HepG2 (cell line): ENCODE measurements around the gene PSMC1. TPM values are rescaled to one million over a fixed set of nuclear protein-coding genes. Genes with fewer than 3 reads are reported as not detected.
A peak's percentile ranks its signal among the peaks of the same experiment; 100 is the strongest.

Experiments
- ARNTL ChIP-seq: sonication (generic); formaldehyde crosslinking; IDR thresholded peaks from 2 replicates; pipeline ENCODE4 v1.4.0; 2020; ENCODE audit warnings: mild to moderate bottlenecking, missing genetic modification reagents
- ATF7 ChIP-seq, 2 experiments: fragments of 450-650 bp in 1 of 2; sonication (generic) in 1 of 2; formaldehyde crosslinking in 1 of 2; IDR thresholded peaks; 2 replicates each; pipeline versions ENCODE4 v1.4.0 to v1.6.1; 2016 to 2020; ENCODE audit warnings: antibody characterized with exemption in 1 of 2, mild to moderate bottlenecking in 1 of 2, missing genetic modification reagents in 1 of 2
- BRCA1 ChIP-seq: sonication (generic); formaldehyde crosslinking; IDR thresholded peaks from 2 replicates; pipeline ENCODE4 v1.4.0; 2020; ENCODE audit warnings: missing genetic modification reagents
- FOXK2 ChIP-seq: fragments of 450-650 bp; IDR thresholded peaks from 2 replicates; pipeline ENCODE4 v1.6.1; 2016
- HDAC1 ChIP-seq: sonication (generic); formaldehyde crosslinking; IDR thresholded peaks from 2 replicates; pipeline ENCODE4 v1.5.1; 2020; ENCODE audit warnings: mild to moderate bottlenecking, missing genetic modification reagents
- MEF2D ChIP-seq: sonication (generic); formaldehyde crosslinking; IDR thresholded peaks from 2 replicates; pipeline ENCODE4 v1.5.1; 2020; ENCODE audit warnings: mild to moderate bottlenecking, missing genetic modification reagents
- NFE2L2 ChIP-seq: fragments of 150-350 bp; IDR thresholded peaks from 2 replicates; pipeline ENCODE4 v1.6.1; 2014; ENCODE audit warnings: low read length
- NR2F2 ChIP-seq: IDR thresholded peaks from 2 replicates; pipeline ENCODE4 v1.6.1; 2012; ENCODE audit warnings: low read depth, inconsistent platforms, borderline replicate concordance
- POGK ChIP-seq: sonication (generic); formaldehyde crosslinking; conservative IDR thresholded peaks from 2 replicates; pipeline ENCODE4 v1.8.0; 2022; ENCODE audit warnings: mild to moderate bottlenecking, moderate library complexity, missing genetic modification reagents
- RBAK ChIP-seq: sonication (generic); formaldehyde crosslinking; IDR thresholded peaks from 2 replicates; pipeline ENCODE4 v1.5.1; 2020; ENCODE audit warnings: mild to moderate bottlenecking, missing genetic modification reagents
- RXRB ChIP-seq: IDR thresholded peaks from 2 replicates; pipeline ENCODE4 v1.6.1; 2016; ENCODE audit warnings: borderline replicate concordance, missing genetic modification reagents, missing compliant biosample characterization
- SOX5 ChIP-seq: IDR thresholded peaks from 2 replicates; pipeline ENCODE4 v1.6.1; 2016; ENCODE audit warnings: borderline replicate concordance
- TCF7L2 ChIP-seq: IDR thresholded peaks from 2 replicates; pipeline ENCODE4 v1.6.1; 2011; ENCODE audit warnings: mild to moderate bottlenecking, low read depth, low read length, moderate library complexity
- ZBTB20 ChIP-seq: sonication (generic); formaldehyde crosslinking; IDR thresholded peaks from 2 replicates; pipeline ENCODE4 v1.8.1; 2023; ENCODE audit warnings: missing genetic modification reagents, low read depth, mild to moderate bottlenecking, borderline replicate concordance
- ZBTB7B ChIP-seq: sonication (generic); formaldehyde crosslinking; IDR thresholded peaks from 2 replicates; pipeline ENCODE4 v1.4.0; 2020; ENCODE audit warnings: missing genetic modification reagents
- ZC3H4 ChIP-seq: sonication (generic); formaldehyde crosslinking; IDR thresholded peaks from 2 replicates; pipeline ENCODE4 v1.4.0; 2020; ENCODE audit warnings: missing genetic modification reagents, borderline replicate concordance
- ZMYM4 ChIP-seq: sonication (generic); formaldehyde crosslinking; IDR thresholded peaks from 2 replicates; pipeline ENCODE4 v1.8.1; 2023; ENCODE audit warnings: mild to moderate bottlenecking, missing genetic modification reagents
- ZNF205 ChIP-seq: IDR thresholded peaks from 2 replicates; pipeline ENCODE4 v1.6.1; 2018; ENCODE audit warnings: missing biosample characterization, missing genetic modification reagents
- ZNF30 ChIP-seq: sonication (generic); formaldehyde crosslinking; IDR thresholded peaks from 2 replicates; pipeline ENCODE4 v1.5.0; 2020; ENCODE audit warnings: mild to moderate bottlenecking, missing genetic modification reagents
- ZNF792 ChIP-seq: IDR thresholded peaks from 2 replicates; pipeline ENCODE4 v1.6.1; 2016
- ZNF839 ChIP-seq: sonication (generic); formaldehyde crosslinking; IDR thresholded peaks from 2 replicates; pipeline ENCODE4 v1.4.0; 2020; ENCODE audit warnings: missing genetic modification reagents, mild to moderate bottlenecking, borderline replicate concordance
- ZSCAN29 ChIP-seq: sonication (generic); formaldehyde crosslinking; conservative IDR thresholded peaks from 2 replicates; pipeline ENCODE4 v1.4.0; 2020; ENCODE audit warnings: mild to moderate bottlenecking, missing genetic modification reagents
- ZSCAN9 ChIP-seq: IDR thresholded peaks from 2 replicates; pipeline ENCODE4 v1.6.1; 2016; ENCODE audit warnings: borderline replicate concordance
- polyA plus RNA-seq, 8 experiments: library from polyadenylated mRNA; depleted of rRNA in 3 of 8; stranded (reverse) in 7 of 8; unstranded in 1 of 8; fragments of >200 nt; fragmentation: Illumina TruSeq in 4 of 8; extraction: Trizol in 4 of 8; gene quantifications; 2 replicates each; pipeline versions ENCODE4 v1.2.1 to v1.2.3, GENCODE V29; 2011 to 2016; ENCODE audit warnings: low read depth in 4 of 8, missing spikeins in 1 of 8, mixed read lengths in 1 of 8; ENCODE audit not compliant: insufficient read depth in 1 of 8
- total RNA-seq, 5 experiments: library from RNA; depleted of rRNA; stranded (reverse); fragments of >200 nt; fragmentation: Illumina TruSeq; extraction: Trizol; gene quantifications; 2 replicates each; pipeline ENCODE4 v1.2.3, GENCODE V29; 2016; ENCODE audit warnings: low read depth in 1 of 5
- TF ChIP-seq, protein P1 (sequence below): sonication (generic); formaldehyde crosslinking; IDR thresholded peaks from 2 replicates; pipeline ENCODE4 v1.5.0; 2020; ENCODE audit warnings: mild to moderate bottlenecking, missing genetic modification reagents, borderline replicate concordance
- TF ChIP-seq, protein P2 (sequence below), 2 experiments: fragments of 450-650 bp in 1 of 2; sonication (generic) in 1 of 2; formaldehyde crosslinking; IDR thresholded peaks; 2 replicates each; pipeline versions ENCODE4 v1.5.0 to v1.8.0; 2020 to 2022; ENCODE audit warnings: mild to moderate bottlenecking in 1 of 2, missing genetic modification reagents in 1 of 2

Gene PSMC1
- total and polyA plus RNA-seq, 2 of the 13 experiments (the other 11 are each of a cell fraction or from before 2014, with no cell fraction given) = 48.6 to 167 TPM

GRCh38 chr14:90305176-90305601, 48.8 kb downstream of the PSMC1 start (continued):
- TF ChIP-seq, protein P1, sequence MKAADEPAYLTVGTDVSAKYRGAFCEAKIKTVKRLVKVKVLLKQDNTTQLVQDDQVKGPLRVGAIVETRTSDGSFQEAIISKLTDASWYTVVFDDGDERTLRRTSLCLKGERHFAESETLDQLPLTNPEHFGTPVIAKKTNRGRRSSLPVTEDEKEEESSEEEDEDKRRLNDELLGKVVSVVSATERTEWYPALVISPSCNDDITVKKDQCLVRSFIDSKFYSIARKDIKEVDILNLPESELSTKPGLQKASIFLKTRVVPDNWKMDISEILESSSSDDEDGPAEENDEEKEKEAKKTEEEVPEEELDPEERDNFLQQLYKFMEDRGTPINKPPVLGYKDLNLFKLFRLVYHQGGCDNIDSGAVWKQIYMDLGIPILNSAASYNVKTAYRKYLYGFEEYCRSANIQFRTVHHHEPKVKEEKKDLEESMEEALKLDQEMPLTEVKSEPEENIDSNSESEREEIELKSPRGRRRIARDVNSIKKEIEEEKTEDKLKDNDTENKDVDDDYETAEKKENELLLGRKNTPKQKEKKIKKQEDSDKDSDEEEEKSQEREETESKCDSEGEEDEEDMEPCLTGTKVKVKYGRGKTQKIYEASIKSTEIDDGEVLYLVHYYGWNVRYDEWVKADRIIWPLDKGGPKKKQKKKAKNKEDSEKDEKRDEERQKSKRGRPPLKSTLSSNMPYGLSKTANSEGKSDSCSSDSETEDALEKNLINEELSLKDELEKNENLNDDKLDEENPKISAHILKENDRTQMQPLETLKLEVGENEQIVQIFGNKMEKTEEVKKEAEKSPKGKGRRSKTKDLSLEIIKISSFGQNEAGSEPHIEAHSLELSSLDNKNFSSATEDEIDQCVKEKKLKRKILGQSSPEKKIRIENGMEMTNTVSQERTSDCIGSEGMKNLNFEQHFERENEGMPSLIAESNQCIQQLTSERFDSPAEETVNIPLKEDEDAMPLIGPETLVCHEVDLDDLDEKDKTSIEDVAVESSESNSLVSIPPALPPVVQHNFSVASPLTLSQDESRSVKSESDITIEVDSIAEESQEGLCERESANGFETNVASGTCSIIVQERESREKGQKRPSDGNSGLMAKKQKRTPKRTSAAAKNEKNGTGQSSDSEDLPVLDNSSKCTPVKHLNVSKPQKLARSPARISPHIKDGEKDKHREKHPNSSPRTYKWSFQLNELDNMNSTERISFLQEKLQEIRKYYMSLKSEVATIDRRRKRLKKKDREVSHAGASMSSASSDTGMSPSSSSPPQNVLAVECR (CRISPR knock-in tag) = peak; percentile 56; the same call in 1 of the 2 replicates
- 0 out of 2 replicates have a peak, but pooled peaks have one; percentile 43 for TF ChIP-seq ZSCAN29 (CRISPR knock-in tag)
- peak; percentile 44; the same call in 1 of the 2 replicates for TF ChIP-seq ZMYM4 (CRISPR knock-in tag)
- TF ChIP-seq, protein P2, sequence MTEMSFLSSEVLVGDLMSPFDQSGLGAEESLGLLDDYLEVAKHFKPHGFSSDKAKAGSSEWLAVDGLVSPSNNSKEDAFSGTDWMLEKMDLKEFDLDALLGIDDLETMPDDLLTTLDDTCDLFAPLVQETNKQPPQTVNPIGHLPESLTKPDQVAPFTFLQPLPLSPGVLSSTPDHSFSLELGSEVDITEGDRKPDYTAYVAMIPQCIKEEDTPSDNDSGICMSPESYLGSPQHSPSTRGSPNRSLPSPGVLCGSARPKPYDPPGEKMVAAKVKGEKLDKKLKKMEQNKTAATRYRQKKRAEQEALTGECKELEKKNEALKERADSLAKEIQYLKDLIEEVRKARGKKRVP (CRISPR knock-in tag; IDR thresholded peaks at IDR 0.05) = no peak
- no peak for TF ChIP-seq POGK (CRISPR knock-in tag)
- TF ChIP-seq ZBTB20 (CRISPR knock-in tag) = 0 out of 2 replicates have a peak, but pooled peaks have one; percentile 38
- no peak for TF ChIP-seq FOXK2
- TF ChIP-seq NFE2L2 = no peak
- no peak for TF ChIP-seq RBAK (CRISPR knock-in tag)
- TF ChIP-seq RXRB (CRISPR knock-in tag) = peak; percentile 56; the same call in 1 of the 2 replicates
- TF ChIP-seq ZC3H4 = no peak
- no peak for TF ChIP-seq BRCA1 (CRISPR knock-in tag)
- peak; percentile 78 for TF ChIP-seq ARNTL (CRISPR knock-in tag)
- peak; percentile 38; the same call in 1 of the 2 replicates for TF ChIP-seq HDAC1 (CRISPR knock-in tag)
- peak; percentile 58; the same call in 1 of the 2 replicates for TF ChIP-seq MEF2D (CRISPR knock-in tag)
- no peak for TF ChIP-seq ATF7 (IDR thresholded peaks at IDR 0.05)
- TF ChIP-seq ATF7 (CRISPR knock-in tag; IDR thresholded peaks at IDR 0.05) = no peak
- peak; percentile 86 for TF ChIP-seq SOX5 (CRISPR knock-in tag)
- TF ChIP-seq ZNF792 (CRISPR knock-in tag) = no peak
- no peak for TF ChIP-seq ZNF30 (CRISPR knock-in tag)
- 0 out of 2 replicates have a peak, but pooled peaks have one; percentile 27 for TF ChIP-seq NR2F2
- TF ChIP-seq TCF7L2 = no peak
- TF ChIP-seq ZNF839 (CRISPR knock-in tag) = no peak
- no peak for TF ChIP-seq ZBTB7B (CRISPR knock-in tag)
- TF ChIP-seq ZSCAN9 = no peak
- peak; percentile 98 for TF ChIP-seq ZNF205 (CRISPR knock-in tag)
